ENCODE measurements around the gene CACNA1E.

Gene CACNA1E

DNA sequence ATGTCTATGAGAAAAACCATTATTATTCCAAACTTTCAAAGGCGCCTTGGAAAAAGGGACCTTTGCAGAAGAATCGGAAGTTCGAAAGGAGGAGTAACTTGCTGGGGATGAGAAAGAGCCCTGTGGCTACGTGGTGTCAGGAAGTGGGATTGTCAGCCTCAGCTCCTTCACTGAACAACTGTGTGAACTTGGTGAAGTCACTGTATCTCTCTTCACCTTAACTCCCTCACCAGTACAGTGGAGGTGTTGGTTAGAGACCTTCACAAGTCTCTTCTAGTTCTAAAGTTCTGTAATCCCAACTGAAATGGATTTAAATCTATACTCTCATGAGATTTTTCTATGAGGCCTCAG, 285.6 kb downstream of the CACNA1E start:
- H3K9ac ChIP-seq = no peak overlapping the region
- H4K20me1 ChIP-seq = no peaks in the 10 kb centered on the region
- H3K4me2 ChIP-seq = no peak overlapping the region
- no peak overlapping the region for H3K27ac ChIP-seq
- no peaks in the 10 kb centered on the region for H3K36me3 ChIP-seq
- no peaks in the 10 kb centered on the region for H3K4me1 ChIP-seq
- TF ChIP-seq Cebpa-rat (IDR thresholded peaks at IDR 0.05) = no peak
- H3K9me3 ChIP-seq = no peaks in the 10 kb centered on the region
- no peaks in the 10 kb centered on the region for H3K27me3 ChIP-seq
- no peak overlapping the region for H3K4me3 ChIP-seq

DNA sequence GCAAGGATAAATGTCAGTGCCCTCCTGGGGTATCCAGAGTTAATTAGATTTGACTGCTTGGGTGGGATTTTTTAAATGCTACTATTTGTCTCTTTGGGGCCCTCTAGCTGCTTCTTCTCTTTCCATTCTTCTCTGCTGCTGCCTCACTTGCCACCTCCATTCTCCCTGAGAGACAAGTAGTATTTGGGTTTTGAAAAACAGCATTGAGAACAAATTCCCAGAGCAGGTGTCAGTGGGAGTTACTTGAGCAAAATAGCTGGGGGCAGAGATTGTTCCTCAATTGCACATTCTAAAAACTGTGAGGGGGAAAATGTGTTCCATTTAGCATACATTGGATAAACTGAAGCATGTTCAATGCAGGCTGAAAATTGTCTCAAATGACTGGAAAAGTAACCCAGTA, 286.5 kb downstream of the CACNA1E start:
- H3K4me1 ChIP-seq = no peaks in the 10 kb centered on the region
- no peaks in the 10 kb centered on the region for H3K36me3 ChIP-seq
- H3K27me3 ChIP-seq = no peaks in the 10 kb centered on the region
- H3K4me3 ChIP-seq = no peak overlapping the region
- H3K9ac ChIP-seq = no peak overlapping the region
- H3K9me3 ChIP-seq = no peaks in the 10 kb centered on the region
- H3K27ac ChIP-seq = no peak overlapping the region
- no peak for TF ChIP-seq Cebpa-rat (IDR thresholded peaks at IDR 0.05)
- H4K20me1 ChIP-seq = no peaks in the 10 kb centered on the region
- H3K4me2 ChIP-seq = no peak overlapping the region

DNA sequence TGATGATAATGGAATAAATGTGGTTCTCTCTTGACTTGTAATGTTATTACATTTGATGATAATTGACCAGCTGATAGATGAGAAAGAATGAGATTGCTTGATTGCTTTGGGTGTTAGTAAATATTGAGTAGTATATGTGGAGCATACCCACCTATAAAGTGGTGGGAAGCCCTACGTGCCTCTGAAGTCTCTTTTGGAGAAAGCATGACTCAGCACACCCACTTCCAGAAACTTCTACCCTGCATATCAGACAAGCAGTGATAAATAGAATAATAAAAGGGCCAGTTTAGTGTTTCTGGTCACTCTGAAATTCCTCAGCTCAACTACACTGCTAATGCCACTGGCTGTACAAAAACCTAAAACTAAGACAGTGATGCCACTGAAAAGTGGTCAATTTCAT, 289.4 kb downstream of the CACNA1E start:
- no peaks in the 10 kb centered on the region for H3K36me3 ChIP-seq
- no peak overlapping the region for H3K27ac ChIP-seq
- no peak for TF ChIP-seq Cebpa-rat (IDR thresholded peaks at IDR 0.05)
- H4K20me1 ChIP-seq = no peaks in the 10 kb centered on the region
- H3K4me1 ChIP-seq = no peaks in the 10 kb centered on the region
- H3K4me3 ChIP-seq = no peak overlapping the region
- no peaks in the 10 kb centered on the region for H3K27me3 ChIP-seq
- no peak overlapping the region for H3K4me2 ChIP-seq
- H3K9me3 ChIP-seq = no peaks in the 10 kb centered on the region
- no peak overlapping the region for H3K9ac ChIP-seq

DNA sequence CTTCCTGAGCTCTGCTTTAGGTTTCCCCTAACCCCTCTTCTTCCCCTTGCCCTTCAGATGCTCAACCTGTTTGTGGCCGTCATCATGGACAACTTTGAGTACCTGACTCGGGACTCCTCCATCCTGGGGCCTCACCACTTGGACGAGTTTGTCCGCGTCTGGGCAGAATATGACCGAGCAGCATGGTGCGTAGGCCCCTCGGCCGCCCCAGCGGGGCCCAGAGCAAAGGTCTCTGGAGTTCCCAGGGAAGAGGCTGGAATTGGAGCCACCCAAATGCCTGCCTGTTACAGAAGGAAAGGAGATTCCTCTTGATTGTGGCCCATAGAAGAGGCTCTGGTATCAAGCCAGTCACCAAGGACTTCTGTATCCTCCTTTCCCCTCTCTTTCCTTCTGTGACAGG, 292.7 kb downstream of the CACNA1E start:
- Histone ChIP-seq H3K27me3 (no peaks in the 10 kb centered on the region), H3K4me2 (no peak overlapping the region), H3K27ac (no peak overlapping the region), H3K4me1 (no peaks in the 10 kb centered on the region), H3K36me3 (no peaks in the 10 kb centered on the region), H3K9me3 (no peaks in the 10 kb centered on the region), H4K20me1 (no peaks in the 10 kb centered on the region), H3K4me3 (no peak overlapping the region), H3K9ac (no peak overlapping the region)
- no peak for TF ChIP-seq Cebpa-rat (IDR thresholded peaks at IDR 0.05)

DNA sequence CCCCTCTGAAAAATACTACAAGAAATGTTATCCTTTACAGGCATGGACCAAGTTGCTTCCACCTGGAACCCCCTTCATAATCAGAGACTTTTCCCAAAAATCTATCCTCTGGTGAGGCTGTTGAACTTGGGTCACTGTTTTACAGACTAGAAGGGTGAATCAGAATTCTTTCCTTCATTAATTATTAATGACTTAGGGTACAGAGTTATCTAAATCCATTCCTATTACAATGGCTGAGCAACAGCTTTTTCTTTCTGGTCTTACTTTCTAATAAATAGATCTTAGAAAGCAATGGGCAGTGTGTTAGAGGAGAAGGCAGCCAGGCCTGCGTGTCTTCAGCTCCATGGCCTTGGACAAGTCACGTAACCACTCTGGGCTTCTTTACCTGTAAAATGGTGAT, 294.0 kb downstream of the CACNA1E start:
- Histone ChIP-seq H3K4me2 (no peak overlapping the region), H3K4me1 (no peaks in the 10 kb centered on the region), H3K4me3 (no peak overlapping the region), H3K27ac (no peak overlapping the region), H3K27me3 (no peaks in the 10 kb centered on the region), H3K9me3 (no peaks in the 10 kb centered on the region), H4K20me1 (no peaks in the 10 kb centered on the region), H3K36me3 (no peaks in the 10 kb centered on the region), H3K9ac (no peak overlapping the region)
- TF ChIP-seq Cebpa-rat (IDR thresholded peaks at IDR 0.05) = no peak

DNA sequence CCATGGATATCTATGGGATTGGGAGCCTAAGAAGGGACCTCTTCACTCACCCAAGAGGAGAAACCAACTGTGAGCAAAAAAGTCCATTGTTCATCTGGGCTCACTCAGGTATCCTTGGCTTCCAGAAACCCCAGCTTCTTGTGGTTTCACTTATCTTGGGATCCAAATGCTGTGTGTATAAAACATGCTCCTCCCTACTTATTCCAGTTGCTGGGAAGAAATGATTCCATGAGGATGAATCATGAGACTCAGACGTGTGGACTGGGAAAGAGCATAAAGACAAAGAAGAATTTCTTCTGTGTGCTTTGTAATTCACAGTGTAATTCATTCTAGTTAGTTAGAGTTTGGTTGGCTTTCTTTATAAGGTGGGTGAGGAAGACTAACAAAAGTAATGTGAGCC, 294.5 kb downstream of the CACNA1E start:
- no peak for TF ChIP-seq Cebpa-rat (IDR thresholded peaks at IDR 0.05)
- no peak overlapping the region for H3K4me2 ChIP-seq

DNA sequence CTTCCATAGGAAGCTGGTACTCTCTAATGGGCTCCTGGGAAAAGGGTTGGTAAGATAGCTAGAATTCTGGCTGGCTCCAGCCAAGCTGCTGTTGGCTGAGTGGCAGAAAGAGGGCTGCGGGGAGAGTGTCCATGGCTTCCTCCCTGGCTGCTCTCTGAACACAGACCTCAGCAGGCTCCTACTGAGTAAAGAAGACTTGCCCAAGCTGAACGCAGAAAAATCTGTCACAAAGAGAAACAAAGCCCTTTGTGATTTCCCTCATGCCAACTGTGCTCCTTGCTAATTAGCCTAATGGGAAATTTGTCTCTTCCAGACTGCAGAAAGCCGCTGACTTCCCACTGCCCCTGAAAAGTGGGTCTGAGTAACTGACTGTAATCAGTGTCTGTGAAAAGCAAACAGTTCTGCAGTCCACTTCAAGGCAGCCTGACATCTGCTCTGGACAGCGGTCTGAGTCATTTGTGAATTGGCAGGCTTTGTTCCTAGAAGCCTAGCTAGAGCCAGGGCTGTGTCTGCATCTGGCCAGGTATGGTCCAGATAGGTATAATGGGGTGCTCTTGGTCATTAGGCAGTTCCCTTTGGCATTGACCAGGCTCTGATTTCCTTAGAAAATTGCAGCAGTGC, 295.4 kb downstream of the CACNA1E start:
- Histone ChIP-seq H3K9ac (no peak overlapping the region), H3K36me3 (no peaks in the 10 kb centered on the region), H3K27ac (no peak overlapping the region), H3K27me3 (no peaks in the 10 kb centered on the region), H3K4me2 (no peak overlapping the region), H3K4me3 (no peak overlapping the region), H4K20me1 (no peaks in the 10 kb centered on the region), H3K9me3 (no peaks in the 10 kb centered on the region), H3K4me1 (no peaks in the 10 kb centered on the region)
- TF ChIP-seq Cebpa-rat (IDR thresholded peaks at IDR 0.05) = no peak

More for the DNA sequence above, 294.5 kb downstream of the CACNA1E start:
- Histone ChIP-seq H4K20me1 (no peaks in the 10 kb centered on the region), H3K9me3 (no peaks in the 10 kb centered on the region), H3K27me3 (no peaks in the 10 kb centered on the region), H3K4me1 (no peaks in the 10 kb centered on the region), H3K4me3 (no peak overlapping the region), H3K9ac (no peak overlapping the region), H3K36me3 (no peaks in the 10 kb centered on the region), H3K27ac (no peak overlapping the region)

DNA sequence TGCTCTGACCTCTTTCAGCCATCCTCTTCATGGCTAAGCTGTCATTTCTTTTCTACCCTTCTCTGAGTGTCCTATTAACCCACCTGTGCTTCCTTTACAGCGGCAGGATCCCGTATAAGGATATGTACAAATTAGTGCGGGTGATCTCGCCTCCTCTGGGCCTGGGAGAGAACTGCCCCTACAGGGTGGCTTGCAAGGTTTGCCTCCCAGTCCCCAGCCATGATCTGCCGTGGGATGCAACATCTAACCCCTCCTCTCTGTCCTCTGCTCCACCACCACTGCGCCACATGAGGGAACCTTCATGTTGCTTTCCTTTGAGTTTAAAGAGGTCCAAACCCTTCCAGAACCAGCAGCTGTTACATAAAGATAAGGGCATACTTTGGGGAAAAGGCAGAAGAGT, 296.0 kb downstream of the CACNA1E start:
- Histone ChIP-seq H3K4me3 (no peak overlapping the region), H3K27ac (no peak overlapping the region), H3K4me1 (no peaks in the 10 kb centered on the region), H3K27me3 (no peaks in the 10 kb centered on the region), H3K4me2 (no peak overlapping the region), H3K36me3 (no peaks in the 10 kb centered on the region), H3K9ac (no peak overlapping the region), H4K20me1 (no peaks in the 10 kb centered on the region), H3K9me3 (no peaks in the 10 kb centered on the region)
- no peak for TF ChIP-seq Cebpa-rat (IDR thresholded peaks at IDR 0.05)

DNA sequence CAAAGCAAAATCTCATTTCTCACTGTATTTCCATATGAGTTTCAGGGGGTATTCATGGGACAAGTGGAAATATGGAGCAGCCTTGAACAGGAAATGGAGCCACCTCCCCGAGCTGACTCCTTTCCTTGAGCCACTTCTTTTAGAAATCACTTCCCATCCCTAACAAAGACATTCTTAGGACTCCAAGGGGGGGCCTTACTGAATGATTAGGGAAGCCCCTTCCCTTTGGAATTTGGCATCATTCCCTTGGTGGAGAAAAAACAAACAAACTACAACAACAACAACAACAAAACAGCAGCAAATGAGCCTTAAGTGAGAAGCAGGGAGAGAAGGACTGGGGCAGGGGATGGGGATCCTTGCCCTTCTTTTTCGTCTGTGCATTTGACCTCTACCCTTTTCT, 299.9 kb downstream of the CACNA1E start:
- no peak for TF ChIP-seq Cebpa-rat (IDR thresholded peaks at IDR 0.05)
- Histone ChIP-seq H3K27ac (no peak overlapping the region), H3K4me3 (no peak overlapping the region), H3K36me3 (no peaks in the 10 kb centered on the region), H3K4me2 (no peak overlapping the region), H3K4me1 (peaks cover 11% of the 10 kb centered on the region), H3K27me3 (no peaks in the 10 kb centered on the region), H3K9ac (no peak overlapping the region), H4K20me1 (no peaks in the 10 kb centered on the region), H3K9me3 (no peaks in the 10 kb centered on the region)

DNA sequence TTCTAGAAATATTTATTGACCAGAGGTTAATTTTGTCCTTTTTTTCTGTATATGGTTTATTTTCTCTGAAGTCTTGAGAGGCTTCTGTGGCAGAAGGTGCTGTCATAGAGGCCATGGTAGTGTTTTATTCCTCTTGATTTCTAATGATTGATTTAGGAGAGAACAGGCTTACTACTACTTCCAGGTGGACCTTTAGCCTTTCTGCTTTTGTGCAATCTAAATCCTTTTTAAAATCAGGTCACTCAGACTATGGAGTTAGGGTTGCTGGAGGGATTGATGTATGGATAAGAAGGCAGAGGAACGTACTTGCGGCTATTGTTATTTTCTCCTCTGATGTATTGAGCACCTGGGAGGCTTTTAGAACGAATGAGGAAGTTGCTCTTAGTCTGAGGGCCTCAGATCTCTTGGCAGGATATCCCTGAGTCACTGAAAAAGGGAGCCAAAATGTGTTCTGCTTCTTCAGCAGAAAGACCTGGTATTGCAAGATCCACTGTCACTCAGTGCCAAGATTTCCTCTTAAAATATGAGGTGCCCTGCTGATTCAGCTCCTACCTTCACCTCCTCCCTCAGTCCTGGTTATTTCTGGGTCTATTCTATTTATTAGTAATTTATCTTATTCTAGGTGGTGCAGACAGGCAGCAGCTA, 300.8 kb downstream of the CACNA1E start:
- Histone ChIP-seq H3K9ac (no peak overlapping the region), H3K4me3 (no peak overlapping the region), H3K4me2 (no peak overlapping the region), H3K27me3 (no peaks in the 10 kb centered on the region), H3K4me1 (peaks cover 11% of the 10 kb centered on the region), H3K36me3 (no peaks in the 10 kb centered on the region), H3K27ac (no peak overlapping the region), H3K9me3 (no peaks in the 10 kb centered on the region), H4K20me1 (no peaks in the 10 kb centered on the region)
- no peak for TF ChIP-seq Cebpa-rat (IDR thresholded peaks at IDR 0.05)

DNA sequence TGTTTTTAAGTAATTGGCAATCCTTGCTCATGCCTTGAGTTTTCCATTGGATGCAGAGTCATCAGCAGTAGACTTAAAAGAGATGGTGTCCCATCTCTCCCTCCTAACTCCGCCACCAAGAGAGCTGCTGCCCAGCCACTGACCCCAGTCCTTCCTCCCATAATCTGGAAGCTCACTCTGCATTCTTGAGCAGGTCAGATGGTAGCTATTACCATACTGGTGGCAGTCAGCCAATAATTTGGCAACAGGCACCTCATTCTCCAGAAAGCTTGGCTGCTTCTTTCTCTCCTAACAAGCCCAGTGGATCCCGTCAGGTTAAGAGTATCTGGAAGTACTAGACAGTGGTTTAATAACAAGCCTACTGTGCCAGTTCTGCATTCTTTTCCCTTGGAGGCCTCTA, 306.1 kb downstream of the CACNA1E start:
- H3K27ac ChIP-seq = no peak overlapping the region
- no peaks in the 10 kb centered on the region for H3K36me3 ChIP-seq
- TF ChIP-seq Cebpa-rat (IDR thresholded peaks at IDR 0.05) = no peak
- no peak overlapping the region for H3K4me3 ChIP-seq
- no peaks in the 10 kb centered on the region for H3K9me3 ChIP-seq
- H3K27me3 ChIP-seq = no peaks in the 10 kb centered on the region
- H4K20me1 ChIP-seq = no peaks in the 10 kb centered on the region
- no peak overlapping the region for H3K4me2 ChIP-seq
- no peak overlapping the region for H3K9ac ChIP-seq
- peaks cover 11% of the 10 kb centered on the region for H3K4me1 ChIP-seq
